KMS-11 (cell line): ENCODE results near the gene FAH.

ENCODE experiments used
- H2AFZ ChIP-seq: fragments of 200-600 bp; sonication (generic); 2 replicates; pipeline ENCODE4 v1.6.1; 2016; ENCODE audit warnings: antibody characterized with exemption, mixed run types, low read depth
- H3K27ac ChIP-seq: fragments of 200-600 bp; sonication (generic); 2 replicates; pipeline ENCODE4 v1.6.1; 2016; ENCODE audit warnings: mild to moderate bottlenecking, mixed run types
- H3K27me3 ChIP-seq: fragments of 200-600 bp; sonication (generic); 2 replicates; pipeline ENCODE4 v1.6.1; 2017; ENCODE audit warnings: mild to moderate bottlenecking, low read depth, mixed run types, moderate library complexity; ENCODE audit not compliant: insufficient read depth
- H3K36me3 ChIP-seq: fragments of 200-600 bp; sonication (generic); 2 replicates; pipeline ENCODE4 v1.6.1; 2017; ENCODE audit warnings: mild to moderate bottlenecking, mixed run types; ENCODE audit not compliant: insufficient read depth
- H3K4me1 ChIP-seq: fragments of 200-600 bp; sonication (generic); 2 replicates; pipeline ENCODE4 v1.6.1; 2016; ENCODE audit warnings: mild to moderate bottlenecking, low read depth, mixed run types; ENCODE audit not compliant: poor library complexity, severe bottlenecking
- H3K4me2 ChIP-seq: fragments of 200-600 bp; sonication (generic); 2 replicates; pipeline ENCODE4 v1.7.0; 2016; ENCODE audit warnings: mild to moderate bottlenecking, mixed run types
- H3K4me3 ChIP-seq: fragments of 200-600 bp; sonication (generic); IDR thresholded peaks from 2 replicates; pipeline ENCODE4 v1.6.1; 2017; ENCODE audit warnings: low read depth, low read length, mixed read lengths; ENCODE audit not compliant: insufficient read depth
- H3K79me2 ChIP-seq: fragments of 200-600 bp; sonication (generic); 2 replicates; pipeline ENCODE4 v1.6.1; 2016; ENCODE audit warnings: low read depth, mixed run types; ENCODE audit not compliant: insufficient read depth
- H3K9ac ChIP-seq: fragments of 200-600 bp; sonication (generic); 2 replicates; pipeline ENCODE4 v1.6.1; 2016; ENCODE audit warnings: mild to moderate bottlenecking, mixed run types
- H4K20me1 ChIP-seq: fragments of 200-600 bp; sonication (generic); 2 replicates; pipeline ENCODE4 v1.6.1; 2016; ENCODE audit warnings: mild to moderate bottlenecking, mixed run types; ENCODE audit not compliant: insufficient read depth
- CTCF ChIP-seq: fragments of 200-600 bp; sonication (generic); conservative IDR thresholded peaks from 2 replicates; pipeline ENCODE4 v1.6.1; 2017; ENCODE audit warnings: low read depth, mild to moderate bottlenecking, antibody characterized with exemption, low read length, moderate library complexity, mixed read lengths

Gene FAH

GRCh38 chr15:80156176-80156720 is 3.4 kb downstream of the FAH start:
- Histone ChIP-seq H3K4me3 (no peak overlapping the region), H3K4me2 (no peak overlapping the region), H3K27me3 (no peaks in the 10 kb centered on the region), H3K27ac (no peak overlapping the region), H3K79me2 (no peaks in the 10 kb centered on the region; the same call in 1 of the 2 replicates), H4K20me1 (no peaks in the 10 kb centered on the region), H2AFZ (no peak overlapping the region), H3K9ac (no peak overlapping the region), H3K4me1 (peaks cover 33% of the 10 kb centered on the region), H3K36me3 (no peaks in the 10 kb centered on the region)
- TF ChIP-seq CTCF: no peak

- TF ChIP-seq CTCF: no peak
- peaks cover 29% of the 10 kb centered on the region for H3K4me1 ChIP-seq
- H3K79me2 ChIP-seq: no peaks in the 10 kb centered on the region; the same call in 1 of the 2 replicates
- no peak overlapping the region for H2AFZ ChIP-seq
- no peak overlapping the region for H3K4me2 ChIP-seq
- no peak overlapping the region for H3K9ac ChIP-seq
- peaks cover 4% of the 10 kb centered on the region; the same call in 1 of the 2 replicates for H3K36me3 ChIP-seq
- no peak overlapping the region for H3K4me3 ChIP-seq
- no peaks in the 10 kb centered on the region for H4K20me1 ChIP-seq
- H3K27me3 ChIP-seq: no peaks in the 10 kb centered on the region
- no peak overlapping the region for H3K27ac ChIP-seq
These were observed 4.4 kb downstream of the FAH start for GRCh38 chr15:80157215-80157614.

GRCh38 chr15:80159301-80159700 is 6.5 kb downstream of the FAH start:
- H3K27me3 ChIP-seq: no peaks in the 10 kb centered on the region
- H2AFZ ChIP-seq: no peak overlapping the region
- H3K4me3 ChIP-seq: no peak overlapping the region
- H3K4me2 ChIP-seq: no peak overlapping the region
- H4K20me1 ChIP-seq: no peaks in the 10 kb centered on the region
- no peak overlapping the region for H3K9ac ChIP-seq
- no peak overlapping the region for H3K27ac ChIP-seq
- H3K4me1 ChIP-seq: peaks cover 19% of the 10 kb centered on the region
- H3K36me3 ChIP-seq: peaks cover 5% of the 10 kb centered on the region; the same call in 1 of the 2 replicates
- H3K79me2 ChIP-seq: no peaks in the 10 kb centered on the region
- no peak for TF ChIP-seq CTCF

- Histone ChIP-seq H3K27me3 (no peaks in the 10 kb centered on the region), H3K4me1 (peaks cover 18% of the 10 kb centered on the region), H3K9ac (peak overlapping the region; percentile 20; the same call in 1 of the 2 replicates), H3K4me3 (no peak overlapping the region), H3K4me2 (peak overlapping the region; percentile 13; the same call in 1 of the 2 replicates), H3K79me2 (no peaks in the 10 kb centered on the region), H3K27ac (peak overlapping the region; percentile 39), H3K36me3 (peaks cover 5% of the 10 kb centered on the region; the same call in 1 of the 2 replicates), H4K20me1 (no peaks in the 10 kb centered on the region), H2AFZ (no peak overlapping the region)
- TF ChIP-seq CTCF: no peak
These were observed 7.2 kb downstream of the FAH start for GRCh38 chr15:80159811-80160569.
